Measurements from ENCODE around the gene SOX6.

DNA sequence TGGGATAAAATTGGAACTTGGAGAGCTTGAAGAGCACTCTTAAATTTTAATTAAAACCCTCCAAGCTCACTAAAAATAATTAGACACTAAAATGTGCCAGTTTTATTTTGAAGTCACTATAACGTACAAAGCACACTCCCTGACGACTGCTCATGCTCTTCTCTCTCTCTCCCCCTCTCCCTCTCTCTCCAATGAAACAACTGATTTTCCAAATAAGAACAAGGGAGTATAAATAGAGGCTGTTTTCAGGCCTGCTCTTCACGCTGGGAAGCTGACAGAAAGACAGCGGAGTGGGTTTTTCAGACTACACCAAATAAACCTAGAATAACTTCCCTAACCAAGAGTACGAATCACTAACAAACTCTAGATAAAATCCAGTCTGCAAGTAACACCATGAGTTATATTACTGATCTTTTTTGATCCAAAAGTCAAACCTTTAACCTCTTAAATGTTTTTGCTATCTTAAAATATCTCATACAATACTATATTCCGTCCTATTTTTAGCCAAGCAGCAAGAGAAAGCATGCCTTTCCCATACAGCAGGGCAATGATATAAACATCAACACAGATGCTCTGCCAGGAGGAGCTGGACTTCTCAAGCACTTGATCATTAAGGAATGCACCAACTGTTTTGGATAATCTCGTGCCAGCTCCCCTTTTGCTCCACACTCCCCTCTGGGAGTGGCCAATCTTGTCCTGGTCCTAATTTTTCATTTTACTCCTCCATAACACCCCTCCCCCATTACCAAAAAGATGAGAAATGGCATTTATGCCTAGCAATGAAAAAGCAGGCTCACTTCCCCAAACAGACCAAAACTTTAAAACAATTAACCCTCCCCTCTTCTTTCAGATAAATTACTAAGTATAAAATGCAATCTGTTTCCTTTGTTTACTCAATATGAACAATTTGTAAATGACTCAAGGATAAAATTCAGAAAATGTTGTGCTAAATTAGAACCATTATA, 116.9 kb downstream of the SOX6 start:
- TF ChIP-seq, protein P1, sequence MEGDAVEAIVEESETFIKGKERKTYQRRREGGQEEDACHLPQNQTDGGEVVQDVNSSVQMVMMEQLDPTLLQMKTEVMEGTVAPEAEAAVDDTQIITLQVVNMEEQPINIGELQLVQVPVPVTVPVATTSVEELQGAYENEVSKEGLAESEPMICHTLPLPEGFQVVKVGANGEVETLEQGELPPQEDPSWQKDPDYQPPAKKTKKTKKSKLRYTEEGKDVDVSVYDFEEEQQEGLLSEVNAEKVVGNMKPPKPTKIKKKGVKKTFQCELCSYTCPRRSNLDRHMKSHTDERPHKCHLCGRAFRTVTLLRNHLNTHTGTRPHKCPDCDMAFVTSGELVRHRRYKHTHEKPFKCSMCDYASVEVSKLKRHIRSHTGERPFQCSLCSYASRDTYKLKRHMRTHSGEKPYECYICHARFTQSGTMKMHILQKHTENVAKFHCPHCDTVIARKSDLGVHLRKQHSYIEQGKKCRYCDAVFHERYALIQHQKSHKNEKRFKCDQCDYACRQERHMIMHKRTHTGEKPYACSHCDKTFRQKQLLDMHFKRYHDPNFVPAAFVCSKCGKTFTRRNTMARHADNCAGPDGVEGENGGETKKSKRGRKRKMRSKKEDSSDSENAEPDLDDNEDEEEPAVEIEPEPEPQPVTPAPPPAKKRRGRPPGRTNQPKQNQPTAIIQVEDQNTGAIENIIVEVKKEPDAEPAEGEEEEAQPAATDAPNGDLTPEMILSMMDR (IDR thresholded peaks at IDR 0.05; ENCODE audit: low read depth, low read length, poor library complexity, severe bottlenecking), result no peak
- no peak for TF ChIP-seq EZH2phosphoT487 (IDR thresholded peaks at IDR 0.05; ENCODE audit: borderline replicate concordance, low read length)
